CD4-positive, alpha-beta T cell treated with Interleukin-4 for 4 hours (primary cell): ENCODE results near the gene CLK2.
"Not testable (repeated sequence)": the region's sequence is repeated elsewhere in the genome, so short reads cannot be mapped to it uniquely, and the experiment has no call there.

ENCODE experiments used
- DNase-seq: peaks from one replicate; pipeline ENCODE4 v3.0.0-alpha.2; 2020

CLK2 gene

DNA sequence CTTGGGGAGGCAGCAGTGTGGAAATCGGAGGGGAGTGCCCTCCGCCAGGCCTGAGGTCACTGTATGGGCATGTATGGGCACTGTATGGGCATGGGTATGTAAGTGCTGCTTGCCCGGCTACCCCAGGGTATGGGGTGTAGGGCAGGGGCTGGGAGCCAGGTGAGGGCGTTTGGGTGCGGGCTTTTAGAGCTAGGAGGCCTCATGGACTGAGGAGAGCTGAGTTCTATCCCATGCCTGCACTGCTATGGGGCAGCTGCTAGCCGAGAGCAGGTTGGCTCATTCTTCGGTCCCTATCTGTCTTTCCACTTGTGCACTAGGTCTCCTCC lies 22.6 kb upstream of the CLK2 start:
- DNase-seq: no peak

DNA sequence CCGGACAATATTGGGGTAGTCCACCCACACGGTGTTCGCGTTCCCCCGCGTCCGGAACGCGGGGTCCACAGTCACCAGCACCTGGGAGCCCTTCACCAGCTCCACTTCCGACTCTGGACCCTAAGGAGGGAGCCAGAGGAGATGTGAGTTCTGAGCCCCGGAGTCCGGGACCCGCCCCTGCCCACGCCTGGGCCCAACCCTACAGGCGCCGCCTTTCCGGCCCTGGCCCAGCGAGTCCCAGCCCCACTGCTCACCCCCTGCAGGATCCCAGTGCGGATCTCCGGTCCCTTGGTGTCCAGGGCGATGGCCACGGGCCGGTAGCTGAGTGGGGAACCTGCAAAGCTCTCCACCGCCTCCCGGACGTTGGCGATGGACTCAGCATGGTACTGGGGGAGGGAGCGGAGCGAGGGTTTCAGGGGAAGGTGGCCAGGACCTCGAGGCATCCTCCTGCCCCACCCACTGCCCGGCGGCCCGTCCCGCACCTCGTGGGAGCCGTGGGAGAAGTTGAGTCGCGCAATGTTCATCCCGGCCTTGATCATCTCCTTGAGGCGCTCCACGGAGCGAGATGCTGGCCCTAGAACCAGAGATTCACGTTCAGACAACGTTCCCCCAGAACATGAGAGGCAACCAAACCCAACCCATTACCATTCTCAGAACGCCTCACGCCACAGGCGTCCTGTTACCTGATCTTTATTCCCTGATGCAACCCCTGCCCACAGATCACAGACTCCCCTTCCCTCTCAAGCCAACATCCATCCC lies 22.1 kb upstream of the CLK2 start:
- DNase-seq: no peak

DNA sequence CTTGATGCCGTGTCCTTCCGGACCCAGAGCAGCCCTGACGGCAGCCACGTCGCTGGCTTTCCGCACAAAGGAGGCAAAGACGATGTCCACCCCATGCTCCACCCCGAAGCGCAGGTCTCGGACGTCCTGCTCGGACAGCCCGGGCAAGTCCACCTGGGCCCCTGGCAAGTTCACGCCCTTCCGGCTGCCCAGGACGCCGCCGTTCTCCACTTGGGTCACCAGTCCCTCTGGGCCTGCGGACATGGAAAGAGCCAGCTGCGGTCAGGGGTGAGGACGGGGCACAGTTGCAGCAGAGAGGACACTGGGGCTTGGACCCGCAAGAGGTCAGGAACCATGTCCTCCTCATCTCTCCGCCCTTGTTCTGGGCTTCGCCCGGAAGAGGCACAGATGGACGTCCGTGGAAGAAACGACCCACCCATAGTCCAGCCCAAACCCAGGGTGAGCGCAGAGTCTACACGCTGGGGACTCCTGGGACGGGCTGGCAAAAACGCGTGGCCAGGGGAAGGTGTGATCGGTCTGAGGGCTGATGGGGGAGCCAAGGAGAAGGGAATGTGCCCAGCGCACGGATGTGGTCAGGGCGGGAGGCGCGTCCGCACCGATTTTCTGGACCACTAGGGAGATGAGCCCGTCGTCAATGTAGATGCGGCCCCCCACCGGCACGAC lies 21.3 kb upstream of the CLK2 start:
- no peak for DNase-seq

DNA sequence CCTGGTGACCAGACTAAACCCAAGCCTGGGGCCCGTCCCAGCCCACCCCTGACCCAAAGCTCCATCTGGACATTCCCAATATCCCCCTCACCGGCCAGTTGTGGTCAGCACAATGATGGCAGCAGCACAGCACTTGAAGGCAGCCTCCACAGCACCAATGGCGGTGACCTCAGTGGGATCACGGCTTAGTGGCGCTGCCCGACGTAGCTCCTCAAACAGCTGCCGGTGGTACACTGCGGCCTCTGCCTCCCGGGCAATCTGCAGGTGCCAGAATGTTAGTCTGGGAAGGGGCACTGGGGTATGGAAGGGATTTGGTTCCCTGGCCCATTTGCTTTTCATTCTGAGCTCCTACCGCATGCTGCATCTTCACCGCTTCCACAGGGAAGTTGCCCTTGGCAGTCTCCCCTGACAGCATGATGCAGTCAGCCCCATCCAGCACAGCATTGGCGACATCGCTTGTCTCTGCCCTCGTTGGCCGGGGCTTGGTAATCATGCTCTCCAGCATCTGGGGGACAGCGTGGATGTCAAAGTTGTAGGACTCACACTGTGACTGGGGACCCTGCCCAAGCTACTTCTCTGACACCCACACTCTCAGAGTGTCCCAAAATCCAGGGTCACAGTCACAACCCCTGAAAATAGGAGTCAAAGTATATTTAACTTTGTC lies 19.9 kb upstream of the CLK2 start:
- DNase-seq: no peak

DNA sequence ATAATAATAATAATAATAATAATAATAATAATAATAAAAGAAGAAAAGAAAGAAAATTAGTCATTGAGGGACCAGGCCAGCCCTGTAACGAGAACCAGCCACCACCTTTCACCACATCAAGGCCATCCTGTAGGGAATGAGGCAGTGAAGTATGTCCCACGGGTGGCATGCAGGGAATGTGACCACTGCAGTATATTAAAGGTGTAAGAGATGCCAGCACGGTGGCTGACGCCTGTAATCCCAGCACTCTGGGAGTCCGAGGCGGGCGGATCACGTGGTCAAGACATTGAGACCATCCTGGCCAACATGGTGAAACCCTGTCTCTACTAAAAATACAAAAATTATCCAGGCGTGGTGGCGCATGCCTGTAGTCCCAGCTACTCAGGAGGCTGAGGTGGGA lies 17.7 kb upstream of the CLK2 start:
- DNase-seq: not testable (repeated sequence)

DNA sequence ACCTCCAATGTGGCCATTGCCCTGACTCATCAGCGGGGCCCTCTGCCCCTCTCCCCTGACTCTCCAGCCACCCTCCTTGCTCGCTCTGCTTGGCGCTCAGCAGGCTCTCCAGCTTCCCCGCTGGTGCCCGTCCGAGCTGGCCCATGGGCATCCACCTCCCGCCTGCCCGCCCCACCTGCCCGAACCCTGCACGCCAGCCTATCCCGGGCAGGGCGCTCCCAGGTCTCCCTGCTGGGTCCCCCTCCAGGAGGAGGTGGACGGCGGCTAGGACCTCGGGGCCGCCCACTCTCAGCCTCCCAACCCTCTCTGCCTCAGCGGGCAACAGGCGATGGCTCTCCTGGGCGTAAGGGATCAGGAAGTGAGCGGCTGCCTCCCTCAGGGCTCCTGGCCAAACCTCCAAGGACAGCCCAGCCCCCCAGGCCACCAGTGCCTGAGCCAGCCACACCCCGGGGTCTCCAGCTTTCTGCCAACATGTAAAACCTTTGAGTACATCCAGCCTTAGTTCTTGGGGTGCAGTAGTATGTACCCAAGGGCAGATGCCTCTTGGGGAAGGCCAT lies 14.8 kb upstream of the CLK2 start:
- no peak for DNase-seq

DNA sequence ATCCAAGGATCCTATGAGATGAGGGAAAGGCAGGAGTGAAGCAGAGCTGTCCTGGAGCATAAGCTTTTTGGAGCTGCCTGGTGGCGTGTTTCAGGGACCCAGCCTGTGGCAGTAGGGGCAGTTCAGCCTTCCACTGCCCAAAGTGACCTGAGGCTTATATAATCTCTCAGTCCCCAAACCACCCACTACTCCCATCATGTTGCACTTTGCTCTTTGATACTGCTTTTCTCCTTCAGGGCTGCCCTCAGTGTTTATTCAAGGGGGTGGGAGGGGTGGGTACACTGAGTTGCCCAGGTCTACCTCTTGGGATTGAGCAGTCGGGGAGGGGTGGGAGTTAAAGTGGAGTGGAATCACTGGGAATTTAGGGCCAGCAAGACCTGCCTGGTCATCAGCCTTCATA lies 13.2 kb upstream of the CLK2 start:
- DNase-seq: no peak

DNA sequence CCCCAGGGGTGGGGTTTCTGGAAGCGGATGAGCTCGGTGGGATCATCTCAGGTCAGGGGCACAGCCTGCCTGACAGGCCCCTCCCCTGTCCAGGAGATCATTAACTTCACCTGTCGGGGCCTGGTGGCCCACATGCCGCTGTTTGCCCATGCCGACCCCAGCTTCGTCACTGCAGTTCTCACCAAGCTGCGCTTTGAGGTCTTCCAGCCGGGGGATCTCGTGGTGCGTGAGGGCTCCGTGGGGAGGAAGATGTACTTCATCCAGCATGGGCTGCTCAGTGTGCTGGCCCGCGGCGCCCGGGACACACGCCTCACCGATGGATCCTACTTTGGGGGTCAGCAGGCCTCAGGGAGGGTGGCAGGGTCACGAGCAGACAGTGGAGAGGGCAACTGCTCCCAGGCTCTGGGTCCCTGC lies 12.3 kb upstream of the CLK2 start:
- no peak for DNase-seq

DNA sequence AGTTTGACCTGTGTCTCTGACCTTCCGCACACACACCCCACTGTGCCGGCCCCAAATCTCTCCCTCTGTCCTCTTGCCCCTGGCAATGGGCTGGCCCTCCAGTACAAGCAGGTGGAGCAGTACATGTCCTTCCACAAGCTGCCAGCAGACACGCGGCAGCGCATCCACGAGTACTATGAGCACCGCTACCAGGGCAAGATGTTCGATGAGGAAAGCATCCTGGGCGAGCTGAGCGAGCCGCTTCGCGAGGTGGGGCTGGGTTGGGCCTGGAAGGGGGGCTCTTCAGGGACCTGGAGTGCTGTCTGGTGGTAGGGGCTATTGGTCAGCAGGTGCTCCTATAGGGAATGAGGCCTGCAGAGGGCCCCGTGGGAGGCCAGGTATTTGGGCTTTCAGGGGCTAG lies 11.8 kb upstream of the CLK2 start:
- DNase-seq: no peak

DNA sequence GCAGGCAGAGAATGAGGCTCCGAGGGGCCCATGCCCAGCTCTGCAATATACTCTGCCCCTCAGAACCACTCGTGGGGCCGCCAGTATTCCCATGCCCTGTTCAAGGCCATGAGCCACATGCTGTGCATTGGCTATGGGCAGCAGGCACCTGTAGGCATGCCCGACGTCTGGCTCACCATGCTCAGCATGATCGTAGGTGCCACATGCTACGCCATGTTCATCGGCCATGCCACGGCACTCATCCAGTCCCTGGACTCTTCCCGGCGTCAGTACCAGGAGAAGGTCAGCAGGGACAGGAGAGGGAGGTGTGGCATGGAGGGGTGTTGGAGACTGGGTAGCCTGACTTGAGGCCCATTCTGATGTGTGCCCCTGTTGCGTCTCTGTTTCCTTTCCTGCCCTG lies 11.2 kb upstream of the CLK2 start:
- DNase-seq: no peak

DNA sequence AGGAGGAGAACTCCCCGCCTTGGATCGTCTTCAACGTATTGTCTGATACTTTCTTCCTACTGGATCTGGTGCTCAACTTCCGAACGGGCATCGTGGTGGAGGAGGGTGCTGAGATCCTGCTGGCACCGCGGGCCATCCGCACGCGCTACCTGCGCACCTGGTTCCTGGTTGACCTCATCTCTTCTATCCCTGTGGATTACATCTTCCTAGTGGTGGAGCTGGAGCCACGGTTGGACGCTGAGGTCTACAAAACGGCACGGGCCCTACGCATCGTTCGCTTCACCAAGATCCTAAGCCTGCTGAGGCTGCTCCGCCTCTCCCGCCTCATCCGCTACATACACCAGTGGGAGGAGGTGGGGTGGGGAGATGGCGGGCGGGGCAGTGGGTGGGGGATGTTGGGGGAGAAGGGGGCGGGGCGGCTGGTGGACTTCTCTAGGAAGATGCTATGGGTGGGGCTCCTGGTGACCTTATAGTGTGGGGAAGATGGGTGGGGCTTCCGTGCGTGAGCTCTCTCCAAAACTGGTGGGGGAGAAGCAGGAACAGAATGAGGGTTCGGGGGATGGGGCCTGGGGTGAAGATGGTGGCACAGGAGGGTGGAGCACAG lies 9.3 kb upstream of the CLK2 start:
- DNase-seq: no peak

DNA sequence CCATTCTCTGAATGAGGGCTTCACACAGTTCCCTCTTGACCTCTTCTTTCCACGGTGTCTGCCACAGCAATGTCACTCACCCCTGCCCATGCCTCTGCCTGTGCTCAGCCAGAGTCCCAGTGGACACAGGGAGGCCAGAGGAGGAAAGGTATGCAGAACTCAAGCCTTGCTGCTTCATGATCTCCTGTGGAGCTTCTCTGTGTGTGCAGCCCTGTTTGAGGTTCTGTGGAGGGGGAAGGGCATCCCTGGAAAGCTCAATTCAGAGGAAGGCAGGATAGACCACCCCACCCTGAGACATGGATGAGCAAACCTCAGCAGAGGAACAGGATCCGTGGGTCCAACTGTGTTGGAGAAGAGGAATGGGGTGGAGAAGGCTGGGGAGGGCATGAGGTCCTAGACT lies 6.0 kb upstream of the CLK2 start:
- DNase-seq: no peak

DNA sequence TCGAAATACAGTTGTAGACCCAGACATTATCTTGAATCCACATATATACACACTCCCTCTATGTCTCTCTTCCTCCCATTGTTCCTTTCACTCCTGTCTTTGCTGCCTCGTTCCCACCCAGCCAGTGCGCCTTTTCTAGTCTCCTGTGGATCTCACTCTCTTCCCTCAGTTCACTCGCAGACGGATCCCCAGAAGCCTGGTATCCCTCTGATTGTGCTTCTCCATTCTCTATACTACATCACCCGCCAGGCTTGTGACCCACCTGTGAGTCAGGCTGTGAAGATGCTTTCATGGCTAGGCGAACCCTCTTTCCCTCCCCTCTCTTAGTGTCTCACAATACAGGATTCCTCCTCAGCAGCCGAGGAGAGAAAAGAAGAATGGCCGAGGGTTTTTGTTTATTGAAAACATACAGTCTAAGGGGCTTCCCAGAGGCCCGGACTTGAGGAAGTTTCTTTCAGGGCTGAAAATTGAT lies 5.4 kb upstream of the CLK2 start:
- no peak for DNase-seq

DNA sequence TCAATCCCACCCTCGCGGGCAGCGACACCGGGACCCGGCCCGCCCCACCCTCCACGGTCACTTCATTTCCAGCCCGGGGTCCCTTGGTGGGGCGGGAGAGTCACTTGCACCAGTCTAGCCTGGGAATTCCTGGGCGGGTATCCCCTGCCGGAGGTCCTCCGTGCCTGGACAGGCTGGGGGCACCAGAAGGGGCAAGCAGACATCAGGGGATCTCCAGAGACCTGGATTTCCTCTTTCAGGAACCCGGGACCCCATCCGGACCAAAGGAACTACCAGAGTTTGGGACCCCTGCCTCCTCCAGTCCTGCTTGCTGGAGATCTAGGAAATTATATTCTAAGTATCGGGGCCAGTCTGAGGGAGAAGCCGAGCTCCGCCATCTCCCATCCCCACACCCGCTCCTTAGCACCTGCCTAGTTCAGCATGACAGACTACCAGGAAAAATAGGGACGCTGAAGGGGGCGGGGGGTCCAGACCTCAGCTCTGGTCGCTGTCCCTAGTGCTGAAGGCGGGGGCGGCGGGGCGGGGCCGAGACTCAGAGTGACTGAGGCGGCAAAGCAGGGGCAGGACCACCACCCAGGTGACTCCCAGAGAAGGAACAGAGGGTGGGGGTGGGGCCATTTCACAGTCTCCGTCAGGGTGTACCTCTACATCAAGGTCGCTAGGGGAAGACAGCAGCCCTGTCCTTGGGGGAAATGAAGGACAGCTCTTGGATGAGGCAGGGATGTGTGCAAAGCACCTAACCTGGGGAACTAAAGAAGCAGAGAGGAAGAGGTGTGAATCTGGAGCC lies 4.8 kb upstream of the CLK2 start:
- DNase-seq: peak; percentile 60

DNA sequence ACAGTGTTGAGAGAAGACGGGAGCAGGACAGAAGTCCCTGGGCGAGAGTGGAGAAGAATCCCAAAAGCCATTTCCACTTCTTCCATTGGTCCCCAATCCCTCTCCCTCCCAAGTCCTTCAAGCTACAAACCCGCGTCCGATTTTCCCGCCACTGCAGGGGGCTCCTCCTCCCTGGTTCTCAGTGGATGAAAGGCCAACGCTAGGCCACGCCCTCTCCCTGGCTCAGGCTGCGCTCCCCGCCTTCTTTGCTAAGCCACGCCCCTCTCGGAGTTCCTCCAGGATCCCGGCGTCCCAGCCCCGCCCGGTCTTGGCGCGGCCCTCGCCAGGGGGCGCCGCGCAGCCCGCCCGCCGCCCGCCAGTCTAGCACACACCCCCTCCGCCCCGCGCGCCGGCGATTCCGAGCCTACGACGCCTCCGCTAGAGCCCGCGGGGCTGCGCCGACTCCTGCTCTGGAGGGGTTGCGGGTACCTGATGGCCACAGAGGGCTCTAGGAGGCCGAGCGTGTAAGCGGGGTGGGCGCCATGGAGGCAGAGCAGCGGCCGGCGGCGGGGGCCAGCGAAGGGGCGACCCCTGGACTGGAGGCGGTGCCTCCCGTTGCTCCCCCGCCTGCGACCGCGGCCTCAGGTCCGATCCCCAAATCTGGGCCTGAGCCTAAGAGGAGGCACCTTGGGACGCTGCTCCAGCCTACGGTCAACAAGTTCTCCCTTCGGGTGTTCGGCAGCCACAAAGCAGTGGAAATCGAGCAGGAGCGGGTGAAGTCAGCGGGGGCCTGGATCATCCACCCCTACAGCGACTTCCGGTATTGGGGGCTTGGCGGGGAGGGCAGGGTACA lies 4.0 kb upstream of the CLK2 start, which contains the start of gene HCN3:
Gene HCN3 (plus strand): TSS at position 394 of the 832 bp plus-strand sequence. CDS start 128 bp downstream, at position 522.
- DNase-seq: peak; percentile 93

DNA sequence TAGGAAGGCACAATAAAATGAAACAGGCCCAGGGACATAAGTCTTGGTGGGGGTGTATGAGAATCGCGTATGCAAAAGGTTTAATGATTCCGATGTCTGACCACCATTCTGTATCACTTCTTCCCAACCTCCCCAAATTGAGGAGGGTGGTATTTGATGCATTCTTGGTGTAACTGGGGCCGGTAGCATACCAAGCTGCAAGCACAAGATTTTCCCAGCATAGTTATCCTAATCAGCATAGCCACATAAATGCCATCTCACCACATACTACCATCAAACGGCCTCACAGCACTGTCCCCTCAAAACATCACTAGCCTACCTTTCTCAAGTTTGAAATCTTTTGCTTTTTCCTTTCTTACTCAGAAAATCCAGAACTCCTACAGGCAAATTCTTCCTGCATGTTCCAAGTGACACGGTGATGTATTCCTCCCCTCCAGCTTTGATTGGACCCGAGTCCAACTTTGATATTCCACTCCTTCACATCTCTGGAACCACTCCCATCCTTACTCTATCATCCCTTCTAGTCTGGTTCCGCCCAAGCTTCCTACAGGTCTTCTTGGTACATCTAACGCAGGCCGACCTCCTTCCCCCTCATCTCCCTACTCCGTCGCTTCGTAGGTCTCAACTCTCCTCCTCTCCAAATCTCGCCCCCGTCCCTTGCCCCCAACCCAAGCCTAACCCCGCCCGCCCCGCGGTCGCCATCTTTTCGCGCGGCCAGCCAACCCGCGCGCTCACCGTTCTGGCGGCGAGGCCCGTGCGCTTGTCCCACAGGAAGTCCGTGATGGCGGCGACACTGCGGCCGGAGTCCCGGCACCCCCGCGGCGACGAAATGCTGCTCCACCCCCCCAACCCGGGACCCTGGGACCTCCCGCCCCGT lies 600 bp downstream of the CLK2 start:
- no peak for DNase-seq

DNA sequence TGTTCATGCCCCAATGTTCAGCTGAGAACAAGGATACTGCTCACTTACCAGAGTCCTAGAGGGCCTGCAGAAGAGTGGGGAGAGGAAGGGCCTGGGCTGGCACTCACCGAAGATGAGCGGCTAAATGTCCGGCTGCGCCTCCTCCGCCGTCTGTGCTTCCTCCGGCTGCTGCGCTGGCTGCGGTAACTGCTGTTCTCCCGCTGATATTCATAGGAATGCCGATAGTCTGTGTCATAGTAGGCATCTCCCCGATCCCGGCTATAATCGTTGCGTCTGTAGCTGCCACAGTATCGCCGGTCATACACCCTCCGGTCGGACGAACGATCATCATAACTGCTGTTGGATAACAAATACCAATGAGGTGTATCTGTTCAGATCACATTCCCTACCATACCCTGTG lies 3.9 kb downstream of the CLK2 start:
- DNase-seq: no peak

DNA sequence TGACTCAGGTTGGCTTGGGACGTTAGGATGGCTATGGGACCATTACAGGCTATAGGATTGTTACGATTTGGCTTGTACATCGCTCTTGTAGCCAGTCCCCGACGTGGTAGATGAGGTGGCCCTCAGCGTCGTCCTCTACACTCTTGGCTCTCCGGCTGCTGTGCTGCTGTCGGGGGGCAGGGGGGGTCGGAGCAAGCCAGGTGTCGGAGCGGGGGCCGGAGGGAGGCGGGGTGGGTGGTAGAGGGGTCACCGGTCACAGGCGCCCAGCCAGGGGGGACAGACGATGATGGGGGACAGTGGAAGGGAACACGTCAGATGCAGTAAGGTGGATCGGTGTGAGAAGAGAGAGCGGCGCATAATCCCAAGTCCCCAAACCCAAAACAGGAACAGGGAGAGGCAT lies 4.7 kb downstream of the CLK2 start:
- no peak for DNase-seq

DNA sequence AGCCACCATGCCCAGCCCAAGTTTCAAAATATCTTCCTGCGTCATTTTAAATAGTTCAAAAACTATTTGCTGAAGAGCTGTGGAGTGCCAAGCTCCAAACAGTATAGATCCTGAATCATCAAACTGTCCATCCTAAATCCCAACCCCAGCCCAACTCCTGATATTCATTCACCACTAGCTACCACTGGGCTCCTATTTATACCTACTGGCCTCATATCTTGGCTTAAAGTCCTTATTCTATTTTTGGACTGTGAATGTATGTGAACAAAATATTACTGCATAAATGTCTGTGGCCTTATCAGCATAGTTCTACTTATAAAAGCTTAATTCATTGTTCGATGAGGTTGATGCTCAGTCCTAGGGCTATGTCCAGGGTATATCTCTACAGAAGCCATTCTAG lies 5.9 kb downstream of the CLK2 start:
- DNase-seq: no peak

DNA sequence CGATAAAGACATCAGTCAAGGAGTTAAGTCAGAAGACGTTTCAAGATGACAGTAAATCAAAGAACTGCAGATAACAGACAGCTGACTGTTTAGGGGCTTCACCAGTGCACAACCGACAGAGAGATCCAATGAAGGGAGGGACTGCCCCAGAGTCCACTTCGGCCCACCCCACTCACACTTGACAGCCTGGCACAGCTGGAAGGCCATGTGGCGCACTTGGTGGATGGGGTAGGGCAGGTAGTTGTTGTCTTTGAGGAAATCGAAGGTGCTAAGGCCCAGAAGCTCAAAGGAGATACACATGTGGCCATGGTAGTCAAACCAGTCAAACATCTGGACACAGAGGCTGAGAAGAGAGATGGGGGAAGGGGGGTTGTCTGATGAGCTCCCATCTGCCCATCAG lies 6.8 kb downstream of the CLK2 start:
- DNase-seq: no peak

DNA sequence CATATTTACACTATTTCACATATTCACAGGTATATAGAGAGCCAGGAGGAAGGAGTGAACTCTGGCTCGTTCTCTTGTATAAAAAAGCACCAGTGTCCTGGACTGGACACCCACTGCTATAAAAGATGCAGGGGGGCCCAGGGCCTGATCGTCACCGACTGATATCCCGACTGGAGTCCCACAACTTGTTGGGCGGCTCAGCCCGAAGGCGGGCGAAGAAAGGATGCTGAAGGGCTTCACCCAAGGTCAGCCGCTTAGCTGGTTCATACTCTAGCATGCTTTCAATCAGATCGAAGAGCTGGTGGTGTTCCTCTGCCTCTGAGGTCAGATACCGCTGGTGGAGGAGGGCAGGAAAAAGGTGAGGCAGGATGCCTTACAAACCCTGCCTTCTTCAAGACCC lies 10.2 kb downstream of the CLK2 start:
- DNase-seq: no peak
